ENCODE measurements around the gene CHD8. TPM values are rescaled to one million over a fixed set of nuclear protein-coding genes. Genes with fewer than 3 reads are reported as not detected.

Gene CHD8
- total RNA-seq, 1 experiment from 2014 or later, result 133 TPM

- no peak for TF ChIP-seq FOXJ3 (CRISPR knock-in tag; IDR thresholded peaks at IDR 0.05; ENCODE audit: borderline replicate concordance)
- no peak for TF ChIP-seq EMX1 (CRISPR knock-in tag; IDR thresholded peaks at IDR 0.05)
- TF ChIP-seq KAT7 (CRISPR knock-in tag; IDR thresholded peaks at IDR 0.05; ENCODE audit: borderline replicate concordance), result no peak
- TF ChIP-seq, protein P1, sequence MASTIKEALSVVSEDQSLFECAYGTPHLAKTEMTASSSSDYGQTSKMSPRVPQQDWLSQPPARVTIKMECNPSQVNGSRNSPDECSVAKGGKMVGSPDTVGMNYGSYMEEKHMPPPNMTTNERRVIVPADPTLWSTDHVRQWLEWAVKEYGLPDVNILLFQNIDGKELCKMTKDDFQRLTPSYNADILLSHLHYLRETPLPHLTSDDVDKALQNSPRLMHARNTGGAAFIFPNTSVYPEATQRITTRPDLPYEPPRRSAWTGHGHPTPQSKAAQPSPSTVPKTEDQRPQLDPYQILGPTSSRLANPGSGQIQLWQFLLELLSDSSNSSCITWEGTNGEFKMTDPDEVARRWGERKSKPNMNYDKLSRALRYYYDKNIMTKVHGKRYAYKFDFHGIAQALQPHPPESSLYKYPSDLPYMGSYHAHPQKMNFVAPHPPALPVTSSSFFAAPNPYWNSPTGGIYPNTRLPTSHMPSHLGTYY (CRISPR knock-in tag; IDR thresholded peaks at IDR 0.05), result no peak
Observed at GRCh38 chr14:21440859-21441258, 15.1 kb downstream of the CHD8 start (continued).

GRCh38 chr14:21437063-21437901 is 18.6 kb downstream of the CHD8 start:
- DNase-seq (ENCODE audit: low spot score) (peak; percentile 100), ATAC-seq (peak; percentile 99)
- Mint-ChIP-seq H3K27me3 (ENCODE audit: low read depth) (no peaks in the 10 kb centered on the region), H3K9me3 (no peaks in the 10 kb centered on the region), H3K27ac (peak overlapping the region; percentile 96), H3K4me3 (peak overlapping the region; percentile 97), H3K4me1 (peaks cover 26% of the 10 kb centered on the region), H3K36me3 (peaks cover 4% of the 10 kb centered on the region)
- ChIA-PET CTCF (interaction anchor here (0.5 to 1.9 kb wide), 17 partner anchors 13 to 415 kb away, joined by 3 to 37 read pairs (median 4); partner anchors contain the start of genes CHD8, METTL3, RAB2B and SALL2), POLR2A (interaction anchor here (0.6 to 1.6 kb wide), 9 partner anchors 8 to 91 kb away, joined by 3 to 41 read pairs (median 6); partner anchors contain the start of genes CHD8, SALL2 and SUPT16H)
- no peak for TF ChIP-seq ATF6 (CRISPR knock-in tag; IDR thresholded peaks at IDR 0.05)
- no peak for TF ChIP-seq NR1H2 (CRISPR knock-in tag; IDR thresholded peaks at IDR 0.05)
- TF ChIP-seq FOXP1 (CRISPR knock-in tag; IDR thresholded peaks at IDR 0.05; ENCODE audit: borderline replicate concordance), result no peak; the same call in 1 of the 2 replicates
- no peak for TF ChIP-seq FOXJ3 (CRISPR knock-in tag; IDR thresholded peaks at IDR 0.05; ENCODE audit: borderline replicate concordance)
- no peak for TF ChIP-seq ZNF532 (CRISPR knock-in tag; IDR thresholded peaks at IDR 0.05; ENCODE audit: borderline replicate concordance)
- no peak for TF ChIP-seq E2F4 (CRISPR knock-in tag; IDR thresholded peaks at IDR 0.05; ENCODE audit: borderline replicate concordance, low read depth)
- TF ChIP-seq MAX (CRISPR knock-in tag; IDR thresholded peaks at IDR 0.05), result peak; percentile 64; the same call in 1 of the 2 replicates
- TF ChIP-seq KAT7 (CRISPR knock-in tag; IDR thresholded peaks at IDR 0.05; ENCODE audit: borderline replicate concordance), result no peak
- TF ChIP-seq USF2 (CRISPR knock-in tag; IDR thresholded peaks at IDR 0.05), result no peak
- TF ChIP-seq NFYB (CRISPR knock-in tag; conservative IDR thresholded peaks at IDR 0.05; ENCODE audit: low read depth), result peak; percentile 99
- TF ChIP-seq CREB1 (CRISPR knock-in tag; IDR thresholded peaks at IDR 0.05), result no peak
- no peak for TF ChIP-seq CREM (CRISPR knock-in tag; IDR thresholded peaks at IDR 0.05)
- no peak for TF ChIP-seq GTF2I (CRISPR knock-in tag; conservative IDR thresholded peaks at IDR 0.05)
- TF ChIP-seq, protein P2, sequence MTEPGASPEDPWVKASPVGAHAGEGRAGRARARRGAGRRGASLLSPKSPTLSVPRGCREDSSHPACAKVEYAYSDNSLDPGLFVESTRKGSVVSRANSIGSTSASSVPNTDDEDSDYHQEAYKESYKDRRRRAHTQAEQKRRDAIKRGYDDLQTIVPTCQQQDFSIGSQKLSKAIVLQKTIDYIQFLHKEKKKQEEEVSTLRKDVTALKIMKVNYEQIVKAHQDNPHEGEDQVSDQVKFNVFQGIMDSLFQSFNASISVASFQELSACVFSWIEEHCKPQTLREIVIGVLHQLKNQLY (CRISPR knock-in tag; IDR thresholded peaks at IDR 0.05), result no peak
- TF ChIP-seq GABPB1 (CRISPR knock-in tag; IDR thresholded peaks at IDR 0.05), result peak; percentile 84
- no peak for TF ChIP-seq NR2C2 (CRISPR knock-in tag; IDR thresholded peaks at IDR 0.05)
- TF ChIP-seq ZNF219 (CRISPR knock-in tag; IDR thresholded peaks at IDR 0.05; ENCODE audit: borderline replicate concordance), result no peak
- no peak for TF ChIP-seq IRF2 (CRISPR knock-in tag; IDR thresholded peaks at IDR 0.05; ENCODE audit: borderline replicate concordance, low read depth)
- TF ChIP-seq ATF1 (CRISPR knock-in tag; IDR thresholded peaks at IDR 0.05), result no peak
- TF ChIP-seq TEAD4 (CRISPR knock-in tag; IDR thresholded peaks at IDR 0.05), result no peak
